PFSK-1 (cell line): ENCODE measurements around the gene MBTPS1.

Source experiments
- POLR2AphosphoS5 ChIP-seq: IDR thresholded peaks from 2 replicates; pipeline ENCODE4 v1.6.1; 2012; ENCODE audit warnings: low read depth, mild to moderate bottlenecking, control low read depth, low read length, moderate library complexity
- SIN3A ChIP-seq: IDR thresholded peaks from 2 replicates; pipeline ENCODE4 v1.6.1; 2012; ENCODE audit warnings: mild to moderate bottlenecking, low read length, moderate library complexity, borderline replicate concordance; ENCODE audit not compliant: insufficient read depth
- TAF1 ChIP-seq: IDR thresholded peaks from 2 replicates; pipeline ENCODE4 v1.6.1; 2012; ENCODE audit warnings: low read length, control low read depth, borderline replicate concordance; ENCODE audit not compliant: insufficient read depth
- TF ChIP-seq, protein P1 (sequence below), 2 experiments: IDR thresholded peaks; 2 replicates each; pipeline versions ENCODE4 v1.6.1 to v1.8.0; 2011 to 2012; ENCODE audit warnings: low read depth in 2 of 2, low read length in 2 of 2, control low read depth in 1 of 2, inconsistent platforms in 1 of 2, mild to moderate bottlenecking in 1 of 2, moderate library complexity in 1 of 2; ENCODE audit not compliant: insufficient read depth in 1 of 2

DNA sequence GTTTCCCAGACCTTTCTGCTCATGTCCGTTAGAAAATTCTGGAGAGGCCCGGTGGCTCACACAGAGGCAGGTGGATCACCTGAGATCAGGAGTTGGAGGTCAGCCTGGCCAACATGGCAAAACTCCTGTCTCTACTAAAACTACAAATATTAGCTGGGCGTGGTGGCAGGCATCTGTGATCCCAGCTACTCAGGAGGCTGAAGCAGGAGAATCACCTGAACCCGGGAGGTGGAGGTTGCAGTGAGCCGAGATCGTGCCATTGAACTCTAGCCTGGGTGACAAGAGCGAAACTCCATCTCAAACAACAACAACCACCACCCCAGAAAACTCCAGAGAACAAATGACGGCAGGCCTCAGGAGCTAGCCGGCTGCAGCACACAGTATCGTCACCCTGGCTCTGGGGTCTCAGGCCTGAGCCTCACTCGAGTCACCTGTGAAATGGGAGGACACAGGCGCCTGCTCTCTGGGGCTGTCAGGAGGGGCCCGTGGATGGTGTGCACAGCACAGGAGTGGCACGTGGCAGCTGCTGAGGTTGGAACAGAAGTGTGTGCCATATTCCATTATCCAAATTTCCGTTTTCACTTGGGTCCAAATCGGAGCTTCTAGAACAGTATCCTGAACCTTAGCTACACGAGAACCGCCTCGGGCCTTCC, 70.8 kb downstream of the MBTPS1 start:
- TF ChIP-seq POLR2AphosphoS5 (no peak), TAF1 (no peak), SIN3A (no peak)
- TF ChIP-seq, protein P1, sequence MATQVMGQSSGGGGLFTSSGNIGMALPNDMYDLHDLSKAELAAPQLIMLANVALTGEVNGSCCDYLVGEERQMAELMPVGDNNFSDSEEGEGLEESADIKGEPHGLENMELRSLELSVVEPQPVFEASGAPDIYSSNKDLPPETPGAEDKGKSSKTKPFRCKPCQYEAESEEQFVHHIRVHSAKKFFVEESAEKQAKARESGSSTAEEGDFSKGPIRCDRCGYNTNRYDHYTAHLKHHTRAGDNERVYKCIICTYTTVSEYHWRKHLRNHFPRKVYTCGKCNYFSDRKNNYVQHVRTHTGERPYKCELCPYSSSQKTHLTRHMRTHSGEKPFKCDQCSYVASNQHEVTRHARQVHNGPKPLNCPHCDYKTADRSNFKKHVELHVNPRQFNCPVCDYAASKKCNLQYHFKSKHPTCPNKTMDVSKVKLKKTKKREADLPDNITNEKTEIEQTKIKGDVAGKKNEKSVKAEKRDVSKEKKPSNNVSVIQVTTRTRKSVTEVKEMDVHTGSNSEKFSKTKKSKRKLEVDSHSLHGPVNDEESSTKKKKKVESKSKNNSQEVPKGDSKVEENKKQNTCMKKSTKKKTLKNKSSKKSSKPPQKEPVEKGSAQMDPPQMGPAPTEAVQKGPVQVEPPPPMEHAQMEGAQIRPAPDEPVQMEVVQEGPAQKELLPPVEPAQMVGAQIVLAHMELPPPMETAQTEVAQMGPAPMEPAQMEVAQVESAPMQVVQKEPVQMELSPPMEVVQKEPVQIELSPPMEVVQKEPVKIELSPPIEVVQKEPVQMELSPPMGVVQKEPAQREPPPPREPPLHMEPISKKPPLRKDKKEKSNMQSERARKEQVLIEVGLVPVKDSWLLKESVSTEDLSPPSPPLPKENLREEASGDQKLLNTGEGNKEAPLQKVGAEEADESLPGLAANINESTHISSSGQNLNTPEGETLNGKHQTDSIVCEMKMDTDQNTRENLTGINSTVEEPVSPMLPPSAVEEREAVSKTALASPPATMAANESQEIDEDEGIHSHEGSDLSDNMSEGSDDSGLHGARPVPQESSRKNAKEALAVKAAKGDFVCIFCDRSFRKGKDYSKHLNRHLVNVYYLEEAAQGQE (IDR thresholded peaks at IDR 0.05; ENCODE audit: insufficient read depth in 1 of 2, low read depth in 2 of 2, low read length in 2 of 2): no peak
